Stimulated activated CD8-positive, alpha-beta memory T cell treated with anti-CD3 and anti-CD28 coated beads, Interleukin-12 subunit alpha, Interleukin-12 subunit beta, amount 100 ng/mL, for 4 hours (primary cell): ENCODE data around the gene SLC2A1.

Experiments
- DNase-seq: peaks from one replicate; pipeline ENCODE4 v3.0.0-alpha.2; 2020; ENCODE audit warnings: low read depth

Gene SLC2A1

GRCh38 chr1:42960122-42960390, 1.4 kb upstream of the SLC2A1 start:
- no peak for DNase-seq

- DNase-seq: peak; percentile 65
Measured at GRCh38 chr1:42957880-42958487, 684 bp downstream of the SLC2A1 start.

- DNase-seq: no peak
Measured at GRCh38 chr1:42957229-42957879, 1.3 kb downstream of the SLC2A1 start.

GRCh38 chr1:42956739-42957138, 1.9 kb downstream of the SLC2A1 start:
- no peak for DNase-seq

DNA sequence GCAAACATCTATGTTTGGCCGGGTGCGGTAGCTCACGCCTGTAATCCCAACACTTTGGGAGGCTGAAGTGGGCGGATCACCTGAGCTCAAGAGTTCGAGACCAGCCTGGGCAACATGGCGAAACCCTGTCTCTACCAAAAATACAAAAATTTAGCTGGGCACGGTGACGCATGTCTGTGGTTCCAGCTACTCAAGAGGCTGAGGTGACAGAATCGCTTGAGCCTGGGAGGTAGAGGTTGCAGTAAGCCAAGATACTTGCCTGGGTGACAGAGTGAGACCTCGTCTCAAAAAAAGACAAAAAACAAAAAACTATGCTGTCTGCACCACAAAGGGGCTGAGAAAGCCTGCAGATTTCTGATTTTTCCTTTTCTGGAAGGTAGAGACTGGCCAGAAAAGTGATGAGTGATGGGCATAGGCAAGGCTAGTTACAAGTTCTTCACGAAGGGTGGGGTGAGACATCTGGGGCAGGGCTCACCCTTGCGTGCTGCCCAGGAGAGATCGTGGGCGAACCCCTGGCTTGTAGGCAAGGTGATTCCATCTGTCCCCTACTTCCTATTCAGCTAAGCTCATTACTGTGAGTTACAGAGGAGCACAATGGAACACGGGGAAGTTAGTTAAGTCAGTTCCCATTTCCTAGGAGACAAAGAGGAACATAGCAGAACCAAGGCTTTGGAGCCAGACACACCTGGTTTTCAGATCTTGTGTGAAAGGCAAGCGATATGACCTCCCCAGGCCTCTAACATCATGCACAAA, 3.2 kb downstream of the SLC2A1 start:
- no peak for DNase-seq

- no peak for DNase-seq
Measured at GRCh38 chr1:42953182-42954180, 5.2 kb downstream of the SLC2A1 start.

DNA sequence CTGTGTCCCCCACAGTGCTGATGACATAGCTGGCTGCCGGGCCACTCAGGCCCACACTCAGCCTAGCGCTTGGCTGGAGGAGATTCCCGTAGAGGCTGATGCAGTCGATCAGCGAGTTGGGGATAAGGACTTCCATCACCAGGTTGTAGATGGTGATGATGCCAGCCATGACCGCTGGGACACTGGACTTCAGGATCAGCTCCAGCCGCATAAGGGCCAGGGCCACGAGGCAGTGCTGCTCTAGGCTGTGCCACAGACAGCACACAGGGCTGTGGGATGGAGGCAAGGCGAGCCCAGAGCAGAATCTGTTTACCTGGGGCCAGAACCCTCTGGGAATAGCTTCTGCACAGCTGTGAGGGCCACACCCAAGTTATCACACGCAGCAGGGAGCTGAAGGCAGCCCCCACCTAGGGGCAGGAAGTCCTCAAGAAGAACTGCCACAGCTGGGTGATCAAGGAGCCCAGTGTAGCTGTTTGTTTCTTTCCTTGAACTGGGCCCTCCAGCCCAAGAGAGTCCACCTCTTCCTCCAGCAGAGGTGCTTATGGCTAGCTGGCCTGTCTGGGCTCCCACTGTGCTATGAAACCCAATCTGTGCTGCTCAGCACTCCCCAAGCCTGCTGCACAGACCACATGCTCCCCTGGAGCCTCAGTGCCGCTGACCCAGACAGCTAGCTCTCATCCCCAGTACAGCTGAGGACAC, 6.2 kb downstream of the SLC2A1 start:
- no peak for DNase-seq

DNA sequence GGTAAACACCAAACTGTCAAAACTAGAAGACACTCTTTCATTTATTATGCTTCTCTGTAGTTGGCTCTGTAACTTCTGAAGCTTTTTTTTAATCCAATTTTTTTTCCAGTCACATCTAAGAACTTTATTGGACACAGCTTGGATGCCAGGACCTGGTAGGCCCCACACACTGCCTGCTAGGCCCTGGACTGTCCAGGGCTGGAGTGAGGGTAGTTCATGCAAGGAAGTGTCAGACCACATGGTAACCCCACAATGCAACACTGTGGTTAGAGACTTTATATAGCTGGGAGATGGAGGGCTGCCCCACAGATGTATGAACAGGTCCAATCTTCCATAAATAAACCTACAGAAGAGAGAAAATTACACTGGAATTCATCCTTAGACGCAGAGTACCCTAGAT, 7.1 kb downstream of the SLC2A1 start:
- no peak for DNase-seq

- DNase-seq: no peak
Measured at GRCh38 chr1:42950116-42950481, 8.6 kb downstream of the SLC2A1 start.

GRCh38 chr1:42949312-42950115, 9.2 kb downstream of the SLC2A1 start:
- DNase-seq: no peak

DNA sequence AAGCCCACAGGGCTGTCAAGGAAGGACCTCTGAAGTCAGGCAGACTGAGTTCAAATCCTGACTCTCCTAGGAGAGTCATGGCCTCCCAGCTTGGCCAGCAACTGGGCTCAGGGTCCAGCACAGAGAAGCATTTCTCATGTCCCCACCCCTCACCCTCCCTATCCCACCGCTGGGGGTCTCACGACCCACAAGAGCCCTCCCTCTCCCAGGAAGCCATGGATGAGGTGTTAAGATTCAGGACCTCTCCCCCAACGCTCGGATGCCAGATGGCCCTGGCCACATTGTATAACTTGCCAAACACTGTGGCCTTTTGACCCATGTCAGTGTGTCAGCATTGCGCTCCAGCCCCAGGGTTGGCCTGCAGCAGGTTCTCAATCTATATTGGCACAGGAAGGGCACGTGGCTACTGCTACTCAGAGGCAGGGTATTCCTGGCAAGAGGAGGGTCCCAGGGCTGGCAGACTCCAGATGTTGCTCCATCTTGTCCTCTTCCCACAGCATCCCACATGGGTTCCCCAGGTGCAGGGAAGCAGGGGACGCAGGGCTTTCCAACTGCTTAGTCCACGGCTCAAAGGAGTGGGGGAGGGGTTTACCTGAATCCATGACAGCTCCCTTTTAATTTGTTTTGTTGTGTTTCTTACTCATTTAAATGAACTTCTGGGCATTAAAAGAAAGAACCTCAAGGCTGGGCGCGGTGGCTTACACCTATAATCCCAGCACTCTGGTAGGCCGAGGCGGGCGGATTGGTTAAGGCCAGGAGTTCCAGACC, 10.5 kb downstream of the SLC2A1 start:
- no peak for DNase-seq

DNA sequence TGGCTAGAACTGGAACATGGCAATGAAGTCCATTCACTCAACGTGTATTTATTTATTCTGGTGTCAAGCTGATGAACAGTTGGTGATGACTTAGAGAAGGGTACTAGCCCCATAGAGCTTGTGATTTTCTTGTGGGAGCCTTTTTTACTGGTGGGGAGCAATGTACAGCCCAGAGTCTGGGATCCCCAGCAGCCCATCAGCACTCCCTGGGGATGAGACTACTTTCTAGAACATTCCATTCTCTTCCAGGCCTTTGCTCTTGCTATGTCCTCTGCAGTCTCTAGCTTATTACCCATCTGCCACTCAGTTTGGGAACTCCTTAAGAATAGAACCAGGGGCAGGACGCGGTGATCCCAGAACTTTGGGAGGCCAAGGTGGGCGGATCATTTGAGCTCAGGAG, 11.6 kb downstream of the SLC2A1 start:
- no peak for DNase-seq

DNA sequence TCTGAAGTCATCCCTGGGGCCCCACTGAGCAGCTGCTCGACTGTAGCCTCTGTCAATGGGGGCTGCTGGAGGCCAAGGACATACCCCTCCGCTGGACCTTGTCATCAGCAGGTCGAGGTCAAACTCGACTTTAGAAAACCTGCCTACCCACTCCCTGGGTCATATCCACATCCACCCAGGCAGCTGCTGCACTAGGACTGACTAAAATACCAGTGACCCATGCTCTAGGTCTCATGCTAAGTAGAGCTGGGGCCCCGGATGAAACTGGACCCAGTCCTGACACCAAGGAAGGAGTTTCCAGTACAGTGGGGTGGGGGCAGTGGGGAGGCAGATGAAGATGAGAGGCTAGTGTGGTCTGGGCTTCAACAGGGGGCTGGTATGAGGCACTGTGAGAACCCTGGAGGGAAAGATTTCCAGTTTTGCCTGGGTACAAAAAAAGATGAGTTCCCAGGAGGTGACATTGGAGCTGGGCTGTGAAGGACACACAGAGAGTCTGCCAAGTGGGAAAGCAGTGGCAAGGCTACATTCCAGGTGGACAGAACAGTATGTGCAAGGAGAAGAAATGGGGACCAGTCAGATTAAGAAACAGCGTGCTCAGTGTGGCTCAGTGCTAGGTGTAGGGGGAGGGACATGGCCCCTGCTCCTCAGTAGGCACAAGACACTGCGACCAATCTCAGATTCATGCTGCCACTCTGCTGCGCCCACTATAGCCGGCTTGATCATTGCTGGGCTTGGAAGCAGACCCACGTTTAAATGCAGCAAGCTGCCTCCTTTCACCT, 12.4 kb downstream of the SLC2A1 start:
- no peak for DNase-seq

DNA sequence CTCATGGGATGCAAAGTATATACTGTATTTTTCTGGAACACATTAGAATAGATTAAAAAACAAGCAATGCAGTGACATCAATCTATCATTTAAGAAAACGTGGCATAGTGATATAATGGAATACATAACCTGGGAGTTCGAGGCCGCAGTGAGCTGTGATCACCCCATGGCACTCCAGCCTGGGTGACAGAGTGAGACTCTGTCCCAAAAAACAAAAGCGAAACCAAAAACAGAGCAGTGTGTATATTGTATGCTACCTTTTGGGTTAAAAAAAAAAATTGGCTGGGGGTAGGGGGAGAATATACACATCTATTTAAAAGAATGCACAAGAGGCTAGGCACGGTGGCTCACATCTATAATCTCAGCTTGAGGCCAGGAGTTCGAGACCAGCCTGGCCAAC, 13.5 kb downstream of the SLC2A1 start:
- DNase-seq: no peak

DNA sequence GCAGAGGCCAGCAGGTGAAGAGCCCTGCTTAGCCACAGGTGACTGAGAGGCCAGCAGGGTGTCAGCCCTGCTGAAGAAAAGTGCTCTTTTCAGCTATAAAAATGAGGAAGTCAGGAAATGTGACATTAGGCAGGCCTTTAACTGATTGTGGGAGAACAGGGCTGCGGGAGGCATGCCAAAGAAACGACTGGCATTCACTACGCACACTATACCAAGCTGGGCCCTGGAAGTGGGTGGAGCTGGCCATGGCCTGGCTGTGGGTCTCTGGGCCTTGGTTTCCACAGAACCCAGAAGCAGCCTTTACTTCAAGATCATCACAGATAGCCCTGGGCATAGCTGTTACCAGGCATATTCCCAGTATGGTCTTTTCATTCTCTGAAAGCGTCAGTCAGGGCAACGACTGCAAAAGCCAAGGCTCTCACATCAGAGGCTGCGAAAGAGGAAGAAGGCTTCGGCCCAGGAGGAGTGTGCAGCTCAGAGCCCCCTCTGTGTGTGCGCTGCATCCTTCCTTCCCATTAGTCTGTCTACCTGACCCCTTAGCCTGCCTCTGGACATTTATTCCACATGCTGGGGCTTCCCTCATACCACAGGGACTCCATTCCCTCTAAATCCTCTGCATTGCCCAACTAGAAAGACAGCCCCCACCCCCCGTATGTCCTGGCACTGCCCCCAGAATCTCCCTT, 14.3 kb downstream of the SLC2A1 start:
- no peak for DNase-seq

- no peak for DNase-seq
Measured at GRCh38 chr1:42943728-42944127, 14.9 kb downstream of the SLC2A1 start.

DNA sequence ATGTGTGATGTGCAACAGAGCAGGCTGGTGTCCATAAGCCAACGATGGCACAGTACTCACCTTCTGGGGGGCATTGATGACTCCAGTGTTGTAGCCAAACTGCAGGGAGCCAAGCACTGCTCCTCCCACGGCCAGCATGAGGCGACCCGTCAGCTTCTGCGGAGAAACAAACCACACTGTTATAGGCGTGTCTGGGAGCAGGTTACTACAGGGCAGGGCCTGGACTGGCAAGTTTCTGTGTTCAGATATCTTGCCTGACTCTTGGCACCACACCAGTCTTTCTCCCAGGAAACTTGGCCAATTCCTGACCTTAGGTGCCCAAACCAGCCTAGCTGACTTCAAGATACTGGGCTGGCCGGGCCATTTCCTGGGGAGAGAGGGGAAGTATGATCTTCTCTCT, 15.5 kb downstream of the SLC2A1 start:
- no peak for DNase-seq

DNA sequence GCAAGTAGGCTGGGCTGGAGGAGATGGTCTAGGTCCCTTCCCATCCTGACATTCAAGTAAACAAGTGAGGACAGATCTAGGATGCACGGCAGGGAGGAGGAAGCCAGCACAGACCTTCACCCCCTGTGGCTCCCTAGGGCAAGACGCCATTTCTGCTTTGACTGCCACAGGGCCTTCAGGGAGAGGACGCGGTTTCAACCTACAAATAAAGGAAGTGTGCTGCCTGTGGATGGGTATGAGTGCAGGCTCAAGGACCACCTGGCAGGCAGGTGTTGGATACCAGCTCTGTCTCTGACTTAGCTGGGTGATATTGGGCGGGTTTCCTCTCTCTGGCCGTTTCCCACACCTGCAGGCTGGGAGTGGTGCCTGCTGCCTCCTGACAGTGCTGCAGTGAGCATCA, 16.2 kb downstream of the SLC2A1 start:
- DNase-seq: no peak
